ENCODE measurements around the gene KLHL30.

Gene KLHL30

GRCh38 chr2:238146884-238147544 lies 8.5 kb downstream of the KLHL30 start:
- H3K4me3 ChIP-seq (ENCODE audit: low read depth, low read length, poor library complexity, severe bottlenecking) = no peak overlapping the region
- H3K4me1 ChIP-seq (ENCODE audit: insufficient read depth, low read length, severe bottlenecking) = peaks cover 4% of the 10 kb centered on the region
- no peaks in the 10 kb centered on the region for H3K36me3 ChIP-seq (ENCODE audit: insufficient read depth, low read length)
- H3K27ac ChIP-seq (ENCODE audit: low read depth, low read length, poor library complexity, severe bottlenecking) = no peak overlapping the region
- no peak overlapping the region for H2AFZ ChIP-seq (ENCODE audit: low read length)
- no peaks in the 10 kb centered on the region for H3K9me2 ChIP-seq (ENCODE audit: low read depth, low read length)
- no peaks in the 10 kb centered on the region for H3K9me3 ChIP-seq (ENCODE audit: low read length)
- no peaks in the 10 kb centered on the region for H4K20me1 ChIP-seq (ENCODE audit: insufficient read depth, low read length)
- no peak overlapping the region for H3K9ac ChIP-seq (ENCODE audit: low read length)
- H3K79me2 ChIP-seq (ENCODE audit: insufficient read depth, low read length) = no peaks in the 10 kb centered on the region
- H3K27me3 ChIP-seq (ENCODE audit: insufficient read depth, low read length) = peaks cover 21% of the 10 kb centered on the region; the same call in 1 of the 2 replicates
- H3F3A ChIP-seq (ENCODE audit: insufficient read depth, low read length) = no peaks in the 10 kb centered on the region
- H3K4me2 ChIP-seq (ENCODE audit: low read length) = no peak overlapping the region
- TF ChIP-seq CTCF (IDR thresholded peaks at IDR 0.05; ENCODE audit: low read length) (no peak), EZH2 (IDR thresholded peaks at IDR 0.05; ENCODE audit: borderline replicate concordance, low read length) (no peak)

GRCh38 chr2:238148981-238149380 lies 10.5 kb downstream of the KLHL30 start:
- H3K9ac ChIP-seq (ENCODE audit: low read length) = no peak overlapping the region
- H3K4me3 ChIP-seq (ENCODE audit: low read depth, low read length, poor library complexity, severe bottlenecking) = no peak overlapping the region
- no peaks in the 10 kb centered on the region for H3K79me2 ChIP-seq (ENCODE audit: insufficient read depth, low read length)
- H3K27ac ChIP-seq (ENCODE audit: low read depth, low read length, poor library complexity, severe bottlenecking) = no peak overlapping the region
- H2AFZ ChIP-seq (ENCODE audit: low read length) = no peak overlapping the region
- H3K4me1 ChIP-seq (ENCODE audit: insufficient read depth, low read length, severe bottlenecking) = peaks cover 4% of the 10 kb centered on the region
- no peaks in the 10 kb centered on the region; the same call in 1 of the 2 replicates for H3K36me3 ChIP-seq (ENCODE audit: insufficient read depth, low read length)
- no peaks in the 10 kb centered on the region for H3K9me3 ChIP-seq (ENCODE audit: low read length)
- TF ChIP-seq CTCF (IDR thresholded peaks at IDR 0.05; ENCODE audit: low read length) (no peak), EZH2 (IDR thresholded peaks at IDR 0.05; ENCODE audit: borderline replicate concordance, low read length) (no peak)
- no peak overlapping the region for H3K4me2 ChIP-seq (ENCODE audit: low read length)
- no peaks in the 10 kb centered on the region for H3F3A ChIP-seq (ENCODE audit: insufficient read depth, low read length)
- H3K27me3 ChIP-seq (ENCODE audit: insufficient read depth, low read length) = peaks cover 16% of the 10 kb centered on the region; the same call in 1 of the 2 replicates
- no peaks in the 10 kb centered on the region for H3K9me2 ChIP-seq (ENCODE audit: low read depth, low read length)
- H4K20me1 ChIP-seq (ENCODE audit: insufficient read depth, low read length) = no peaks in the 10 kb centered on the region

GRCh38 chr2:238149841-238150572 lies 11.5 kb downstream of the KLHL30 start:
- Histone ChIP-seq H4K20me1 (ENCODE audit: insufficient read depth, low read length) (no peaks in the 10 kb centered on the region), H3K27me3 (ENCODE audit: insufficient read depth, low read length) (peaks cover 7% of the 10 kb centered on the region; the same call in 1 of the 2 replicates), H3K9me3 (ENCODE audit: low read length) (no peaks in the 10 kb centered on the region), H3K9me2 (ENCODE audit: low read depth, low read length) (no peaks in the 10 kb centered on the region), H3K36me3 (ENCODE audit: insufficient read depth, low read length) (no peaks in the 10 kb centered on the region; the same call in 1 of the 2 replicates), H2AFZ (ENCODE audit: low read length) (no peak overlapping the region), H3K4me2 (ENCODE audit: low read length) (no peak overlapping the region), H3K9ac (ENCODE audit: low read length) (no peak overlapping the region), H3K4me1 (ENCODE audit: insufficient read depth, low read length, severe bottlenecking) (peaks cover 4% of the 10 kb centered on the region), H3F3A (ENCODE audit: insufficient read depth, low read length) (no peaks in the 10 kb centered on the region), H3K27ac (ENCODE audit: low read depth, low read length, poor library complexity, severe bottlenecking) (no peak overlapping the region), H3K79me2 (ENCODE audit: insufficient read depth, low read length) (no peaks in the 10 kb centered on the region), H3K4me3 (ENCODE audit: low read depth, low read length, poor library complexity, severe bottlenecking) (no peak overlapping the region)
- TF ChIP-seq EZH2 (IDR thresholded peaks at IDR 0.05; ENCODE audit: borderline replicate concordance, low read length) = no peak
- no peak for TF ChIP-seq CTCF (IDR thresholded peaks at IDR 0.05; ENCODE audit: low read length)

Measured in OCI-LY1 (cell line).